Activated naive CD4-positive, alpha-beta T cell treated with anti-CD3 and anti-CD28 coated beads, Interleukin-2, amount 10 ng/mL, durations not matched to agents 7 days and 5 days (primary cell): ENCODE measurements around the gene CDNF.
"Not testable (repeated sequence)": the region's sequence is repeated elsewhere in the genome, so short reads cannot be mapped to it uniquely, and the experiment has no call there.

Experiments used
- CTCF ChIA-PET: fragments of 350-600 bp; sonication (Branson Sonifier 250); formaldehyde crosslinking; loops from one replicate; lab custom pipeline; 2021; ENCODE audit warnings: antibody characterized with exemption; lab: Charles Lee
- DNase-seq: peaks from one replicate; pipeline ENCODE4 v3.0.0-alpha.2; 2020
- H3K27ac Mint-ChIP-seq: one replicate; pipeline ENCODE4 v1.8.0; 2021; ENCODE audit warnings: mild to moderate bottlenecking, moderate library complexity, mixed read lengths
- H3K27me3 Mint-ChIP-seq: one replicate; pipeline ENCODE4 v1.8.0; 2021; ENCODE audit warnings: mild to moderate bottlenecking, mixed read lengths
- H3K36me3 Mint-ChIP-seq: one replicate; pipeline ENCODE4 v1.8.0; 2021; ENCODE audit warnings: mixed read lengths
- H3K4me1 Mint-ChIP-seq: one replicate; pipeline ENCODE4 v1.8.0; 2021; ENCODE audit warnings: mixed read lengths
- H3K4me3 Mint-ChIP-seq: one replicate; pipeline ENCODE4 v1.8.0; 2021; ENCODE audit warnings: mild to moderate bottlenecking, moderate library complexity, mixed read lengths
- H3K9me3 Mint-ChIP-seq: one replicate; pipeline ENCODE4 v1.8.0; 2021; ENCODE audit warnings: mixed read lengths

The CDNF gene

DNA sequence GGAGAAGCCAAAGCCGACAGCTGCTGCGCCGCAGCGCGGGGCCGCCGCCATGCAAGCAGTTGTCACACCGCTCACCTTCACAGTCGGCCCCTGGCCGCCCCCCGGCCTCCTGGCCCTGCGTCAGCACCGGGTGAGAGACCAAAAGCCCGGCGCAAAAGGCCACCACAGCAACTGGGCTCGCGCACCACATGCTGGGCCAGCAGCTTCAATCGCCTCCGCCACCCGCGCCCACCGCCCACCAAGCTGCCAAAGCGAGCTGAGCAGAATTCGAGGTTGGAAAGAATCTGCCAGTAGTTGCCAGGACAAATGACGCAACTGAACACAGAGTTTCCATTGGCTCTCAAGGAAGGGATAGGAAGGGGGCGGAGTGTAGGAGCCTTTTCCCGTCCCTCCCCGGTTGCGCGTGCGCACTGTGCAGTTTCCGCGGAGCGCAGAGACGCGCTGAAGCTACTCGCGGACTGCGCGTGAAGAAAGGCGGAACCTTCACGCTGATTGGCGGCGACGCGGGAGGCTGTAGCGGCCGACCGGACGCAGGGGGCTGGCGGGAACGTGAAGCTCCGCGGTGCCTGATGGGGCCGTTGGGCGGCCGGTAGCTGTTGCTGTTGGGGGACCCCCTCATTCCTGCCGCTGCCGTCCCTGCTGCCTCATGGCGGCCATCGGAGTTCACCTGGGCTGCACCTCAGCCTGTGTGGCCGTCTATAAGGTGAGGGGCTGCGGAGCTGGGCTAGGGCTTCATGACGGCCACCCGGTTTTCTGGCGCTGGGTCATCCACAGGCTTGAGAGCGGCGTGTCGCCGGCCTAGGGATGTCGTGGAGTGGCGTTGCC lies at the start of gene CDNF, which contains the start of the genes HSPA14 and MSANTD7:
TSS of gene CDNF (minus strand) at position 281 of the 825 bp plus-strand sequence. CDS start at position 190, 91 bp downstream.
TSS of gene HSPA14 (plus strand) at position 550 of the 825 bp plus-strand sequence. CDS start at position 647, 97 bp downstream.
TSS of gene MSANTD7 (plus strand) at position 550 of the 825 bp plus-strand sequence. CDS start 3,979 bp downstream, outside the sequence.
- Mint-ChIP-seq H3K4me1 (peaks cover 23% of the 10 kb centered on the region), H3K27me3 (no peaks in the 10 kb centered on the region), H3K27ac (peak within 1 kb of the TSS; percentile 91), H3K4me3 (peak within 1 kb of the TSS; percentile 91), H3K36me3 (peaks cover 26% of the 10 kb centered on the region), H3K9me3 (no peaks in the 10 kb centered on the region)
- peak; percentile 99 for DNase-seq
- CTCF ChIA-PET: interaction anchor here (0.7 to 2.6 kb wide), 13 partner anchors 10 to 339 kb away, joined by 3 to 10 read pairs (median 4); partner anchors contain the start of gene SUV39H2

DNA sequence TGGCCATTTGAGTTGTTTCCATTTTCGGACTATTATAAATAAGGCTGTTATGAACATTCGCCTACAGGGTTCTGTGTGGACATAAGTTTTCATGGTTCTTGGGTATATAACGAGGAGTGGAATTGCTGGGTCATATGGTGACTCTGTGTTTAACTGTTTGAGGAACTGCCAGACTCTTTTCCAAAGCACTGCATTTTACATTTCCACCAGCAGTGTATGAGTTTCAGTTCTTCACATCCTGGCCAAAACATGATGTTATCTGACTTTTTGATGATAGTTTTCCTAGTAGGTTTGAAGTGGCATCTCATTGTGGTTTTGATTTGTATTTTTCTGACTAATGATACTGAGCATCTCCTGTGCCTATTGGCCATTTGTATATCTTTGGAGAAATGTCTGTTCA lies 46.2 kb upstream of the CDNF start:
- H3K27me3 Mint-ChIP-seq: no peaks in the 10 kb centered on the region
- peaks cover 16% of the 10 kb centered on the region for H3K36me3 Mint-ChIP-seq
- no peak overlapping the region for H3K27ac Mint-ChIP-seq
- CTCF ChIA-PET: no interaction called here
- H3K4me1 Mint-ChIP-seq: peaks cover 34% of the 10 kb centered on the region
- no peak for DNase-seq
- no peaks in the 10 kb centered on the region for H3K9me3 Mint-ChIP-seq
- H3K4me3 Mint-ChIP-seq: no peak overlapping the region

DNA sequence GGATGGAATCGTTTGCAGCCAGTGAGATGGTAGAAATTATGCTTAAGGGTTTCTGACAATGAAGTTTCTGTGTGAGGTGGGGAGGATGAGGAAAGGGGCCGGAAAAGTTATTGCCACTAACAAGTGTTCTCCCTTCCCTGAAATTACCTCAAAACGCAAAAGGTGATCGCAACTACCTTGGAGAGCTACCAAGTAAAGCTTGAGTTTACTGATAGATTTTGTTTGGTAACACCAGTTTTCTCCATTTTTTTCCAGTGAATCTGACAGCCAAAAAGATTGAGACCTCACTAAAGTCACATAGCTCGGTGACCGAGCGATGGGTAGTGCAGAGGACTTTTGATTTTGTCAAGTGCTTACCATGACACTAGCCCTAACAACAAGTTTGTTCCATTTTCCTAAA lies 42.4 kb upstream of the CDNF start:
- Mint-ChIP-seq H3K4me1 (peaks cover 53% of the 10 kb centered on the region), H3K27ac (peak overlapping the region; percentile 87), H3K36me3 (peaks cover 16% of the 10 kb centered on the region), H3K4me3 (peak overlapping the region; percentile 89), H3K9me3 (no peaks in the 10 kb centered on the region), H3K27me3 (no peaks in the 10 kb centered on the region)
- no peak for DNase-seq
- CTCF ChIA-PET: interaction anchor here (2.5 kb wide), 1 partner anchor 43 kb away, joined by 10 read pairs; the partner anchor contains the start of genes CDNF, HSPA14 and MSANTD7

DNA sequence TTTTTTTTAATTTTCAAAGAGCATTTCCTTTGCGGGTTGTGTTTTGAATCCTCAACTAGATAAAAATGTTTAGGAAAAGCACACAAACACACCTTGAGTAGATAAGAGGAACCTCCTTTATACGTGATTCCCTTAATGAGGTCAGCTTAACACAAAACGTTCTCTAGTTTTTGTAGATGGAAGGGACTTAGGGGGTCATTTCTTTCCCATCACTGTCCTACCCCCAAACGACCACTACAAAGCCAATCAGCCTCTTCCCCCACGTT lies 42.0 kb upstream of the CDNF start:
- H3K4me1 Mint-ChIP-seq: peaks cover 53% of the 10 kb centered on the region
- peaks cover 16% of the 10 kb centered on the region for H3K36me3 Mint-ChIP-seq
- peak overlapping the region; percentile 87 for H3K27ac Mint-ChIP-seq
- no peaks in the 10 kb centered on the region for H3K9me3 Mint-ChIP-seq
- CTCF ChIA-PET: interaction anchor here (2.5 kb wide), 1 partner anchor 42 kb away, joined by 10 read pairs; the partner anchor contains the start of genes CDNF, HSPA14 and MSANTD7
- peak overlapping the region; percentile 89 for H3K4me3 Mint-ChIP-seq
- no peaks in the 10 kb centered on the region for H3K27me3 Mint-ChIP-seq
- DNase-seq: no peak

DNA sequence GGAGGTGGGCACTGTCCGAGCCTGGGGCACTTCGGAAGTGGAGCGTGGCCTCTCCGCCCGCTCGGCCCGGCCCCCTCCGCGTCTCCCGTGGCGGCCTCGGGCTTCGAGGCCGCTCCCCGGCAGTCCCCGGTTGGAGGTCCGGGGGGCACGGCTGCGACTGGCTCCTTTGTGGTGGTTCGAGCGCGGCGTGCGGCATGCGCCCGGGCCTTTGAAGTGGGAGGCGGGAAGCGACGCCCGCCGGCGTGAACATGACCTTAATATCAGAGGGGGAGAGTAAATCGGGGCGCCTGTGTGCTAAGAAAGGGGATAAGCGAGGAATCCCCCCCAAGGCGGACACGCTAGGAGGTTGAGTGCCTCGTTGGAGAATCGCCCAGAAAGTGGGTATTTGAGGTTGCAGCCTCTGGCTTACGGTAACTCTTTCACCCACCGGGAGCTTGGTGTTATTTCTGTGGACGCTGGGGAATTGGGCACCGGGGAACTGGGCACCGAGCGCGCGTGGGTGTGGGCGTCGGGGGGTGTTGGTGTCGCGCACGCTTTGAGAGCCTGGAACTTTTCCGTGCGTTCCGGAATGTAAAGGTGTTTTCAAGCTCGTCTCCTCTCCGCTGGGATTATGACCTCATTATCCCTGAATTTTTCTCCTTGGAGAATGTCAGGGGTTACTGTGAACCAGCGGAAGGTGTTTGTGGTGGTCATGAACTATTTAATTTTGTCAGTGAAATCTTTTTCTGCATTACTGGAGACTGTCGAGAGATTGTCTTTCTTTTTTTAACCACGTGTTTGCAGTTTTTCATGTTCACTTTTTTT lies 41.5 kb upstream of the CDNF start:
- Mint-ChIP-seq H3K36me3 (peaks cover 16% of the 10 kb centered on the region), H3K27ac (peak overlapping the region; percentile 87), H3K4me3 (peak overlapping the region; percentile 89), H3K27me3 (no peaks in the 10 kb centered on the region), H3K4me1 (peaks cover 53% of the 10 kb centered on the region), H3K9me3 (no peaks in the 10 kb centered on the region)
- CTCF ChIA-PET: interaction anchor here (2.5 kb wide), 1 partner anchor 42 kb away, joined by 10 read pairs; the partner anchor contains the start of genes CDNF, HSPA14 and MSANTD7
- peak; percentile 59 for DNase-seq

DNA sequence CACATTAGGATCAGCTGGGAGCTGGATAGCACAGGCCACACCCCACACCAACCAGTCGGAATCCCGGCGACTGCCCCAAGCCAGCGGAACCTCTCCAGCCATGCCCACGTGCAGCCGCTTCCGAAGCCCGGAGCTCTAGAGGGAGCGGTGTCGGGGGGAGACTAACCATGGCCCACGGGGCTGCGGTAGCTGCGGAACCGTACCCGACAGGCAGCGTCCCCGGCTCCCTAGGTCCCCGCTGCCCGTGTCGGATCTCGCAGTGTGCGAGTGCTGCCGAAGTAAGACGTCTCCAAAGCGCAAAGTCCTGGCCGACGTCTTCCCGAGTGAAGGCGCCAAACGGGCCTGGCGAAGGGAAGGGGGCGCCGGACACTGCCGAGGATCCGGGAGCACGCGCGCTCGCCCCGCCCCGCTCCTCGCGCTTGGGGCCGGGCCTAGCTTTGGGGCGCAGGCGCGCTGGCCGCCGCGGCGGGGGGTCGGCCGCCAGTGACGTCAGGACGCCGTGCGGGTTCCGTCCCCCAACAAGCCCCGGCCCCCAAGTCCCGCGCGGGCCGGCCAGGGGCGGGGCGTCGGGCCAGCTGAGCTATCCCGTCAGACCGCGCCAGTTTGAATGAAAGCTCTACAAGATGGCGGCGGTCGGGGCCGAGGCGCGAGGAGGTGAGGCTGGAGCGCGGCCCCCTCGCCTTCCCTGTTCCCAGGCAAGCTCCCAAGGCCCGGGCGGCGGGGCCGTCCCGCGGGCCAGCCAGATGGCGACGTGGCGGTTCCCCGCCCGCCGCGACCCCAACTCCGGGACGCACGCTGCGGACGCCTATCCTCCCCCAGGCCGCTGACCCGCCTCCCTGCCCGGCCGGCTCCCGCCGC lies 40.7 kb upstream of the CDNF start, which contains the start of gene SUV39H2:
TSS of gene SUV39H2 (plus strand) at position 601 of the 858 bp plus-strand sequence. CDS start at position 624, 23 bp downstream.
- DNase-seq: peak; percentile 95
- peaks cover 53% of the 10 kb centered on the region for H3K4me1 Mint-ChIP-seq
- peak within 1 kb of the TSS; percentile 95 for H3K4me3 Mint-ChIP-seq
- H3K9me3 Mint-ChIP-seq: no peaks in the 10 kb centered on the region
- CTCF ChIA-PET: interaction anchor here (2.5 kb wide), 1 partner anchor 41 kb away, joined by 10 read pairs; the partner anchor contains the start of genes CDNF, HSPA14 and MSANTD7
- H3K27me3 Mint-ChIP-seq: no peaks in the 10 kb centered on the region
- H3K27ac Mint-ChIP-seq: peak within 1 kb of the TSS; percentile 89
- peaks cover 12% of the 10 kb centered on the region for H3K36me3 Mint-ChIP-seq

DNA sequence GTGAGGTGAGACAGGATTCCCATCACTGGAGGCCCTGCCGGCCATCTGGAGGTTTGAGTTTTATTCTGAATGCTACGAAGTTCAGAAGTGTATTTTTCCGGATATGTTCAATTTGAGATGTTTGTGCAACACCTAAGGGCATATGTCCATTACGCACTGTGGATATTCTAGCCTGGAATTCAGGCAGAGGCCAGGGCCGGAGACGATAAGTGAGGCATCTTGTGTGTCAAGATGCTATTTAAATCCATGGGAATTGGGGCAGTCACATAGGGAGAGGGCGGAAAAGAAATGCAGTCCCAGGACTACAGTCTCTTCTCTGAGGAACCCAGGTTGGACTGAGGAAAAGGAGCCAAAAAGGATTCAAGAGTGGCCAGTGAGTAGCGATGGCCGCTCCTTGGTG lies 38.9 kb upstream of the CDNF start:
- peak overlapping the region; percentile 95 for H3K4me3 Mint-ChIP-seq
- peaks cover 41% of the 10 kb centered on the region for H3K4me1 Mint-ChIP-seq
- no peak for DNase-seq
- H3K27me3 Mint-ChIP-seq: no peaks in the 10 kb centered on the region
- H3K36me3 Mint-ChIP-seq: peaks cover under 1% of the 10 kb centered on the region
- H3K27ac Mint-ChIP-seq: no peak overlapping the region
- no peaks in the 10 kb centered on the region for H3K9me3 Mint-ChIP-seq
- CTCF ChIA-PET: no interaction called here

DNA sequence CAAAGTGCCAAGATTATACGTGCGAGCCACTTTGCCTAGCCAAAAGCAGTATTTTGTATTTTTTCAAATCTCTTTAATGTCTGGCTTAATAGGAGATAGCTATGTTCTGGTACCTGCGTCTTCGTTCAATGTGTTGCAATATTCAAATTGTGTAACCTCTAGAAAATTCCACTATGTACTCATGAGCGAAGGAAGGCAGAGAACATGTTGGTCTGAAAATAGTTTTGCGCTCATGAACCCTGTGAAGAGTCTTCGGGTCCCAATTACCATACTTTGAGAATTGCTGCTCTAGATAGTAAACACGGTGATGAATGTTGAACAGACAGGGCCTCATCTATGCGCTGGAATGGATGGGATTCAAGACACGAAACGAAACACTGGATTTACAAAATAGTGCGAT lies 38.1 kb upstream of the CDNF start:
- Mint-ChIP-seq H3K4me3 (no peak overlapping the region), H3K27ac (peak overlapping the region; percentile 5), H3K27me3 (no peaks in the 10 kb centered on the region), H3K36me3 (peaks cover 4% of the 10 kb centered on the region), H3K9me3 (no peaks in the 10 kb centered on the region), H3K4me1 (peaks cover 35% of the 10 kb centered on the region)
- DNase-seq: no peak
- CTCF ChIA-PET: no interaction called here

DNA sequence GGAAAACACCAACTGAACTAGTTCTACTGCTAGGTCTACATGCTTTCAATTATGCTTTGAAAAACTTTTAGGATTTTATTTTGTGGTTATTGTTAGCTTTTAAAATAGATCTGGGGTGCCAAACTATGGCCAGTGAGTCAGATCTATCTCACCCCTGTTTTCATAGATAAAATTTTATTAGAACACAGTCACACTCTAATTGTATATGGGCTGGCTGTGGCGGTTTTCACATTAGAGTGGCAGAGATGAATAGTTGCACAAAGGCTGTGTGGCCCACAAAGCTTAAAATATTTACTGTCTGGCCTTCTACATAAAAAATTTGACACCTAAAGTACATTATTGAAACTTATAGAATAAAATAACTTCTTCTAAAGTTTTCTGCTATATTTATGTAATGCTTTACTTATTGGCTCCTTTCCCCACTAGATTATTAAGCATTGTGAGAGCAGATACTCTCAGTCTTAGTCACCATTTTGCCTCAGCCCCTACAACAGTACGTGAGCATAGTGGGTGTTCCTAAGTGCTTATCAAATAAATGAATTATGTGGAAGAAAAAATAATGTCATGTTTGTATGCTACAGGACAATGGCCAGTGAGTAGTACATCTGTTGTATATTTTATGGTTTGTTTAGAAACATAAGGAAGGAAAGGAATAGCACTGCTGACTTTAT lies 35.4 kb upstream of the CDNF start:
- Mint-ChIP-seq H3K4me1 (peaks cover 19% of the 10 kb centered on the region), H3K4me3 (no peak overlapping the region), H3K9me3 (no peaks in the 10 kb centered on the region), H3K27ac (no peak overlapping the region), H3K27me3 (no peaks in the 10 kb centered on the region), H3K36me3 (peaks cover 20% of the 10 kb centered on the region)
- CTCF ChIA-PET: interaction anchor here (1.5 kb wide), 1 partner anchor 10 kb away, joined by 3 read pairs; no protein-coding TSS in a partner anchor
- no peak for DNase-seq

DNA sequence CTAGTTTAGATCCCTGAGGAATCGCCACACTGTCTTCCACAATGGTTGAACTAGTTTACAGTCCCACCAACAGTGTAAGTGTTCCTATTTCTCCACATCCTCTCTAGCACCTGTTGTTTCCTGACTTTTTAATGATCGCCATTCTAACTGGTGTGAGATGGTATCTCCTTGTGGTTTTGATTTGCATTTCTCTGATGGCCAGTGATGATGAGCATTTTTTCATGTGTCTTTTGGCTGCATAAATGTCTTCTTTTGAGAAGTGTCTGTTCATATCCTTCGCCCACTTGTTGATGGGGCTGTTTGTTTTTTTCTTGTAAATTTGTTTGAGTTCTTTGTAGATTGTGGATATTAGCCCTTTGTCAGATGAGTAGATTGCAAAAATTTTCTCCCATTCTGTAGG lies 27.0 kb upstream of the CDNF start:
- CTCF ChIA-PET, H3K27ac Mint-ChIP-seq, H3K27me3 Mint-ChIP-seq, H3K9me3 Mint-ChIP-seq, H3K4me1 Mint-ChIP-seq, DNase-seq, H3K4me3 Mint-ChIP-seq: not testable (repeated sequence)
- peaks cover 48% of the 10 kb centered on the region for H3K36me3 Mint-ChIP-seq

DNA sequence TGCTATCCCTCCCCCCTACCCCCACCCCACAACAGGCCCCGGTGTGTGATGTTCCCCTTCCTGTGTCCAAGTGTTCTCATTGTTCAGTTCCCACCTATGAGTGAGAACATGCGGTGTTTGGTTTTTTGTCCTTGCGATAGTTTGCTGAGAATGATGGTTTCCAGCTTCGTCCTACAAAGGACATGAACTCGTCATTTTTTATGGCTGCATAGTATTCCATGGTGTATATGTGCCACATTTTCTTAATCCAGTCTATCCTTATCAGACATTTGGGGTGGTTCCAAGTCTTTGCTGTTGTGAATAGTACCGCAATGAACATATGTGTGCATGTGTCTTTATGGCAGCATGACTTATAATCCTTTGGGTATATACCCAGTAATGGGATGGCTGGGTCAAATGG lies 26.6 kb upstream of the CDNF start:
- DNase-seq, CTCF ChIA-PET: not testable (repeated sequence)

DNA sequence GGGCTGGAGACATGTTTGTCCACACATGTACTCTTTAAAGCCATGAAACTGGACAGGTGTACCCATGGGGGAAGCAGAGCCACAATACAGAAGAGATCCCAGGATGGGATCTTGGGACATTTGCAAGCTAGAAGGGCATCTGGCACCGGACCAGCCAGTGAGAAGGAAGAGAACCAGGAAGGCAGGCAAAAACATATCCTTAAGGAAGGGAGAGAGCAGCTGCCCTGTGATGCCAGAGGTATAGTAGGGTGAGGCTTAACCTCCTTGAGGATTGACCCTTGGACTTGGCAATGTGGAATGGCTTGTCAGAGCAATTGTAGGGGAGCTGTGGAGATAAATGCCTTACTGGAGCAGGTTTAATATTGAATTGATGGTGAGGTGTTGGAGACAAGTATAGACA lies 23.0 kb upstream of the CDNF start:
- H3K36me3 Mint-ChIP-seq: peaks cover 43% of the 10 kb centered on the region

More for the DNA sequence above, 26.6 kb upstream of the CDNF start:
- H3K36me3 Mint-ChIP-seq: peaks cover 45% of the 10 kb centered on the region
- H3K4me1 Mint-ChIP-seq, H3K9me3 Mint-ChIP-seq, H3K27ac Mint-ChIP-seq, H3K27me3 Mint-ChIP-seq, H3K4me3 Mint-ChIP-seq: not testable (repeated sequence)

DNA sequence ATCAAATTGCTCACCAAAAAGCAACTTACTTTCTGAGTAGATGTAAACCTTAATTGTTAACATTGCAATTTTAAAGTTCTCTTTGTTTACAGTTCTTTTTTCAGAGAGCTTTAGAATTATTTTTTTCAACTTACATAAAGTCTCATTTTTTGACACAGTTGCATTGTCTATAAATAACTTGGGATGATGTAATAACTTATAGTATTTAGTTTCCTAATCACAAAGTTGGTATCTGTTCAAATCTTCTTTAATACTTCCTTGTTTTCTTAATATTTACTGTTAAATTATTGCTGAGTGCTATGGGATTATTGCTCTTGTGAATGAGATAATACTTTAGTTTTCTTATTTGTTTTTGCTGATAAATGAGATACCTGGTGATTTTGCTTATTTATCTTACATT lies 21.9 kb upstream of the CDNF start:
- Mint-ChIP-seq H3K4me1 (no peaks in the 10 kb centered on the region), H3K4me3 (no peak overlapping the region), H3K36me3 (peaks cover 37% of the 10 kb centered on the region), H3K9me3 (no peaks in the 10 kb centered on the region), H3K27me3 (no peaks in the 10 kb centered on the region), H3K27ac (no peak overlapping the region)
- CTCF ChIA-PET: interaction anchor here (1.3 kb wide), 1 partner anchor 15 kb away, joined by 3 read pairs; no protein-coding TSS in a partner anchor
- DNase-seq: no peak

More for the DNA sequence above, 23.0 kb upstream of the CDNF start:
- H3K4me3 Mint-ChIP-seq: no peak overlapping the region
- H3K9me3 Mint-ChIP-seq: no peaks in the 10 kb centered on the region
- CTCF ChIA-PET: no interaction called here
- no peaks in the 10 kb centered on the region for H3K27me3 Mint-ChIP-seq
- DNase-seq: no peak
- peak overlapping the region; percentile 6 for H3K27ac Mint-ChIP-seq
- no peaks in the 10 kb centered on the region for H3K4me1 Mint-ChIP-seq
